K562 (cell line): ENCODE data around the gene STARD8. TPM values are rescaled to one million over a fixed set of nuclear protein-coding genes. Genes with fewer than 3 reads are reported as not detected.

Experiments
- ATAC-seq: fragments of 200-7000 bp; cut with Tn5 transposase; 3 replicates; pipeline ENCODE4 v1.9.1; 2020; ENCODE audit warnings: moderate library complexity
- BruUV-seq: library from RNA; stranded (reverse); fragments of 400-500 nt; replicated peaks from 2 replicates; lab custom pipeline; 2021; lab: Mats Ljungman, UMichigan
- CTCF ChIA-PET: fragments of 300-600 bp; formaldehyde crosslinking; extraction: SDS; loops from one replicate; lab custom pipeline; 2021; ENCODE audit warnings: low intra/inter-chr PET ratio; lab: Yijun Ruan, JAX
- POLR2A ChIA-PET: fragments of 300-600, 350-650 bp; sonication (Branson Sonifier 250); formaldehyde crosslinking; extraction: SDS; loops from one replicate; lab custom pipeline; 2021; ENCODE audit warnings: antibody characterized with exemption, inconsistent platforms; lab: Yijun Ruan, JAX
- DNase-seq, 4 experiments: peaks; one replicate each; pipeline versions ENCODE4 v3.0.0 to v3.0.0-alpha.2; 2011 to 2018; ENCODE audit warnings: low spot score in 3 of 4, mixed read lengths in 3 of 4; ENCODE audit errors: extremely low read depth in 1 of 4
- FAIRE-seq: peaks from 2 replicates; lab custom pipeline; 2011; peaks lifted over from hg19 to GRCh38; lab: Jason Lieb, UNC
- H2AFZ ChIP-seq: 2 replicates; pipeline ENCODE4 v1.6.0; 2011; ENCODE audit warnings: low read depth, low read length, control low read depth, inconsistent platforms
- H3K27ac ChIP-seq: fragments of 200-600 bp; 3 replicates; pipeline ENCODE4 v1.8.0; 2011; ENCODE audit warnings: low read depth, mild to moderate bottlenecking, control low read depth, inconsistent platforms, low read length, moderate library complexity, mixed read lengths; ENCODE audit errors: extremely low read depth
- H3K27me3 ChIP-seq, 2 experiments: fragments of 300-600 bp in 1 of 2; 2 replicates in 1 of 2; 3 replicates in 1 of 2; pipeline versions ENCODE4 v1.6.0 to v1.8.0; 2011; ENCODE audit warnings: inconsistent platforms in 2 of 2, low read length in 2 of 2, mild to moderate bottlenecking in 1 of 2, mixed read lengths in 1 of 2, moderate library complexity in 1 of 2; ENCODE audit not compliant: control insufficient read depth in 2 of 2, insufficient read depth in 2 of 2
- H3K36me3 ChIP-seq: fragments of 300-600 bp; 3 replicates; pipeline ENCODE4 v1.8.0; 2011; ENCODE audit warnings: mild to moderate bottlenecking, low read length, inconsistent platforms; ENCODE audit not compliant: control insufficient read depth, insufficient read depth
- H3K4me1 ChIP-seq, 2 experiments: fragments of 200-600 bp in 1 of 2; replicated peaks in 1 of 2; 2 replicates in 1 of 2; 3 replicates in 1 of 2; pipeline versions ENCODE4 v1.5.1 to v1.8.0; 2011; ENCODE audit warnings: inconsistent platforms in 2 of 2, low read length in 2 of 2, mild to moderate bottlenecking in 1 of 2, mixed read lengths in 1 of 2, moderate library complexity in 1 of 2; ENCODE audit not compliant: control insufficient read depth in 2 of 2, insufficient read depth in 2 of 2
- H3K4me2 ChIP-seq: 2 replicates; pipeline ENCODE4 v1.6.1; 2011; ENCODE audit warnings: low read length, control low read depth, inconsistent platforms, mixed read lengths; ENCODE audit not compliant: insufficient read depth
- H3K4me3 ChIP-seq: fragments of 200-600 bp; sonication (generic), shearing (Covaris generic); 2 replicates; pipeline ENCODE4 v1.5.1; 2016; ENCODE audit warnings: control low read depth, inconsistent platforms
- H3K79me2 ChIP-seq: fragments of 200-600 bp; 3 replicates; pipeline ENCODE4 v1.8.0; 2011; ENCODE audit warnings: low read length, inconsistent platforms; ENCODE audit not compliant: control insufficient read depth, insufficient read depth
- H3K9ac ChIP-seq, 2 experiments: 2 replicates each; pipeline versions ENCODE4 v1.6.0 to v1.6.1; 2011; ENCODE audit warnings: low read depth in 2 of 2, low read length in 2 of 2, control low read depth in 1 of 2, inconsistent platforms in 1 of 2, mild to moderate bottlenecking in 1 of 2, mixed read lengths in 1 of 2; ENCODE audit not compliant: insufficient read depth in 1 of 2
- H3K9me1 ChIP-seq: one replicate; pipeline ENCODE4 v1.6.0; 2011; ENCODE audit warnings: inconsistent platforms, mild to moderate bottlenecking, low read length, moderate library complexity; ENCODE audit not compliant: control insufficient read depth, insufficient read depth
- H3K9me3 ChIP-seq: replicated peaks from 2 replicates; pipeline ENCODE4 v1.5.1; 2011; ENCODE audit warnings: low read depth, low read length, inconsistent platforms; ENCODE audit not compliant: control insufficient read depth, insufficient read depth
- H4K20me1 ChIP-seq: replicated peaks from 2 replicates; pipeline ENCODE4 v1.6.1; 2011; ENCODE audit warnings: low read length, inconsistent platforms, mixed read lengths; ENCODE audit not compliant: control insufficient read depth, insufficient read depth
- ATF7 ChIP-seq: fragments of 450-650 bp; IDR thresholded peaks from 2 replicates; pipeline ENCODE4 v1.7.1; 2014; ENCODE audit warnings: mild to moderate bottlenecking, moderate library complexity
- BCOR ChIP-seq: fragments of 450-650 bp; IDR thresholded peaks from 2 replicates; pipeline ENCODE4 v1.6.1; 2016
- CBFA2T2 ChIP-seq: fragments of 450-650 bp; conservative IDR thresholded peaks from 2 replicates; pipeline ENCODE4 v1.6.1; 2017; ENCODE audit warnings: mild to moderate bottlenecking
- CBFA2T3 ChIP-seq: fragments of 450-650 bp; IDR thresholded peaks from 2 replicates; pipeline ENCODE4 v1.6.1; 2017
- CBFB ChIP-seq: sonication (generic); formaldehyde crosslinking; IDR thresholded peaks from 2 replicates; pipeline ENCODE4 v1.4.0; 2020; ENCODE audit warnings: mild to moderate bottlenecking, missing genetic modification reagents
- CSDE1 ChIP-seq, 2 experiments: fragments of 450-650 bp; IDR thresholded peaks; 2 replicates each; pipeline ENCODE4 v1.6.1; 2016; ENCODE audit warnings: mild to moderate bottlenecking in 1 of 2
- FIP1L1 ChIP-seq: fragments of 200-400 bp; formaldehyde crosslinking; IDR thresholded peaks from 2 replicates; pipeline ENCODE4 v1.6.1; 2018; ENCODE audit warnings: mild to moderate bottlenecking, low read depth, low read length; ENCODE audit not compliant: poor library complexity, severe bottlenecking
- FOXK2 ChIP-seq, 2 experiments: fragments of 450-650 bp; IDR thresholded peaks in 1 of 2; conservative IDR thresholded peaks in 1 of 2; 2 replicates each; pipeline ENCODE4 v1.6.1; 2016; ENCODE audit warnings: low read depth in 2 of 2, mild to moderate bottlenecking in 1 of 2
- HEY1 ChIP-seq: fragments of 250-450 bp; sonication (Bioruptor Pico); IDR thresholded peaks from 2 replicates; pipeline ENCODE4 v1.5.0; 2020; ENCODE audit warnings: mild to moderate bottlenecking, moderate library complexity, borderline replicate concordance
- ID3 ChIP-seq, 2 experiments: fragments of 250-450 bp in 1 of 2; fragments of 450-650 bp in 1 of 2; sonication (Bioruptor Pico) in 1 of 2; IDR thresholded peaks; 2 replicates each; pipeline versions ENCODE4 v1.6.1 to v1.8.0; 2016 to 2021; ENCODE audit warnings: mild to moderate bottlenecking in 2 of 2, moderate library complexity in 2 of 2, missing compliant biosample characterization in 1 of 2, missing genetic modification characterization in 1 of 2
- NCOR1 ChIP-seq: fragments of 450-650 bp; IDR thresholded peaks from 2 replicates; pipeline ENCODE4 v1.6.1; 2016; ENCODE audit warnings: mild to moderate bottlenecking, moderate library complexity
- PRPF4 ChIP-seq: fragments of 200-400 bp; formaldehyde crosslinking; IDR thresholded peaks from one replicate; pipeline ENCODE4 v1.6.1; 2017; ENCODE audit warnings: low read length, low read depth, mild to moderate bottlenecking; ENCODE audit not compliant: insufficient read depth, poor library complexity, severe bottlenecking
- SETDB1 ChIP-seq: IDR thresholded peaks from one replicate; pipeline ENCODE4 v1.6.1; 2012; ENCODE audit warnings: low read length, control low read depth, inconsistent platforms
- SMAD1 ChIP-seq: fragments of 150-350 bp; IDR thresholded peaks from 2 replicates; pipeline ENCODE4 v1.6.1; 2014; ENCODE audit warnings: low read length, low read depth; ENCODE audit not compliant: partially characterized antibody
- TEAD4 ChIP-seq, 2 experiments: sonication (generic) in 1 of 2; formaldehyde crosslinking in 1 of 2; IDR thresholded peaks; 2 replicates each; pipeline versions ENCODE4 v1.6.1 to v1.8.0; 2012 to 2022; ENCODE audit warnings: borderline replicate concordance in 1 of 2, inconsistent platforms in 1 of 2, low read length in 1 of 2, mild to moderate bottlenecking in 1 of 2, missing genetic modification reagents in 1 of 2
- ZNF354B ChIP-seq: fragments of 250-450 bp; sonication (Bioruptor Pico); IDR thresholded peaks from 2 replicates; pipeline ENCODE4 v1.4.0; 2020
- ZNF57 ChIP-seq: fragments of 450-650 bp; formaldehyde crosslinking; IDR thresholded peaks from 2 replicates; pipeline ENCODE4 v1.4.0; 2020; ENCODE audit warnings: mild to moderate bottlenecking, moderate library complexity
- WGBS: fragments of 100-300 bp; shearing (Covaris generic); methylation state at CpG from one replicate; pipeline ENCODE4 v1.1.6; 2016; ENCODE audit warnings: low coverage, mixed read lengths; ENCODE audit not compliant: insufficient coverage; ENCODE audit errors: missing lambda C conversion rate; 5-methylcytosine and 5-hydroxymethylcytosine counted together
- in situ Hi-C: fragments of 300-500 bp; cut with MboI; formaldehyde crosslinking; loops from 4 replicates; pipeline ENCODE4 v1.15.0; 2018; ENCODE audit warnings: inconsistent platforms, mixed read lengths
- intact Hi-C: fragments of 100-400 bp; cut with micrococcal nuclease; formaldehyde crosslinking; loops from 2 replicates; pipeline ENCODE4 v1.14.2; 2022
- polyA plus RNA-seq, 8 experiments: library from polyadenylated mRNA; depleted of rRNA in 4 of 8; stranded (reverse) in 5 of 8; unstranded in 3 of 8; fragments of >200 nt; fragmentation: Nextera tagmentation in 2 of 8; fragmentation: Illumina TruSeq in 1 of 8; extraction: Ambion mirVana in 2 of 8; extraction: Trizol in 1 of 8; gene quantifications; 2 replicates each; pipeline versions ENCODE4 v1.2.1 to v1.2.3, GENCODE V29; 2011 to 2014; ENCODE audit warnings: inconsistent platforms in 1 of 8, missing spikeins in 1 of 8
- total RNA-seq, 7 experiments: library from RNA; depleted of rRNA in 6 of 7; stranded (reverse); fragments of >200 nt in 6 of 7; fragmentation: Illumina TruSeq in 2 of 7; extraction: Trizol in 2 of 7; gene quantifications; 2 replicates each; pipeline versions ENCODE4 v1.2.1 to v1.2.3, GENCODE V29; 2011 to 2021; ENCODE audit warnings: low replicate concordance in 1 of 7
- TF ChIP-seq, protein P1 (sequence below): fragments of 250-450 bp; sonication (Bioruptor Pico); IDR thresholded peaks from 2 replicates; pipeline ENCODE4 v1.5.0; 2021; ENCODE audit warnings: mild to moderate bottlenecking, moderate library complexity
- TF ChIP-seq, protein P2 (sequence below): fragments of 450-650 bp; formaldehyde crosslinking; IDR thresholded peaks from 2 replicates; pipeline ENCODE4 v1.4.0; 2020; ENCODE audit warnings: mild to moderate bottlenecking, moderate library complexity

STARD8 gene
- total and polyA plus RNA-seq, 9 of the 15 experiments (the other 6 are each of a cell fraction or from before 2014, with no cell fraction given), result 1.6 to 35.0 (median 15.9) TPM

DNA sequence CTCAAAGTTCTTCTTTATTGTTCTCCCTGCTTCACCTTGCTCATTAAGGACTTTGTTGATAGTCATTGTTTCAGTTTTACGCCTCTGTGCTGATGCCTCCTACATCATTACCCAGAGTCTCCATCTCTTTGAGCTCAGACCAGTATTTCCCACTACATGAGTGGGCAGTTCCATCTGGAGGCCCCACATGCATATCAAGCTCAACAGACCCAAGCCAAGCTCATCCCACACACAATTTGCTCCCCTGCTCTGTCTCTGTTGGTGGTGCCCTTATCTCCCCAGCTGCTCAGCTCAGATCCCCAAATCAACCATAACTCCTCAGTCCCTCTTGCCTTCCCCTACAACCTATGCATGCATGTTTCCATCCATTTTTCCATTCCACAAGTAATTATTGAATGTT is 96.3 kb downstream of the STARD8 start:
- FAIRE-seq (peak; percentile 26), DNase-seq (peak in 2 of 4 experiments; percentile 29 to 43), ATAC-seq (no peak)
- no peaks in the 10 kb centered on the region; a peak in 2 of 5 replicates for H3K4me1 ChIP-seq
- no TSS peak for BruUV-seq
- H3K9ac ChIP-seq, result no peak overlapping the region
- no peaks in the 10 kb centered on the region for H4K20me1 ChIP-seq
- H3K79me2 ChIP-seq, result no peaks in the 10 kb centered on the region
- no peak overlapping the region for H2AFZ ChIP-seq
- no peaks in the 10 kb centered on the region for H3K27me3 ChIP-seq
- POLR2A ChIA-PET, result interaction anchor here (0.6 to 1.1 kb wide), 3 partner anchors 10 to 70 kb away, joined by 3 read pairs; no protein-coding TSS in a partner anchor
- 0% methylated on average over 1 of the region's 1 CpG for WGBS
- intact Hi-C loops, result no loop called here
- no peak overlapping the region for H3K4me2 ChIP-seq
- H3K36me3 ChIP-seq, result no peaks in the 10 kb centered on the region
- in situ Hi-C loops, result no loop called here
- CTCF ChIA-PET, result no interaction called here
- no peaks in the 10 kb centered on the region for H3K9me1 ChIP-seq
- no peak overlapping the region for H3K4me3 ChIP-seq
- H3K27ac ChIP-seq, result no peak overlapping the region
- no peaks in the 10 kb centered on the region for H3K9me3 ChIP-seq
- TF ChIP-seq CSDE1 (IDR thresholded peaks at IDR 0.05) (no peak), FIP1L1 (no peak), PRPF4 (no peak), ID3 (CRISPR knock-in tag; IDR thresholded peaks at IDR 0.05) (no peak), ID3 (tag; IDR thresholded peaks at IDR 0.05) (no peak), CBFA2T2 (peak; percentile 73), NCOR1 (peak; percentile 66), SETDB1 (no peak), ZNF57 (CRISPR knock-in tag) (no peak), ATF7 (no peak), CBFA2T3 (peak; percentile 82), HEY1 (CRISPR knock-in tag) (no peak), SMAD1 (no peak), BCOR (no peak), ZNF354B (CRISPR knock-in tag) (no peak), TEAD4 (IDR thresholded peaks at IDR 0.05; ENCODE audit: low read length) (0 out of 2 replicates have a peak, but pooled peaks have one; percentile 42), TEAD4 (CRISPR knock-in tag; IDR thresholded peaks at IDR 0.05; ENCODE audit: borderline replicate concordance) (no peak), FOXK2 (conservative IDR thresholded peaks at IDR 0.05 in 1 of 2, IDR thresholded peaks at IDR 0.05 in 1 of 2; ENCODE audit: low read depth in 2 of 2) (no peak), CBFB (CRISPR knock-in tag) (no peak)
- TF ChIP-seq, protein P1, sequence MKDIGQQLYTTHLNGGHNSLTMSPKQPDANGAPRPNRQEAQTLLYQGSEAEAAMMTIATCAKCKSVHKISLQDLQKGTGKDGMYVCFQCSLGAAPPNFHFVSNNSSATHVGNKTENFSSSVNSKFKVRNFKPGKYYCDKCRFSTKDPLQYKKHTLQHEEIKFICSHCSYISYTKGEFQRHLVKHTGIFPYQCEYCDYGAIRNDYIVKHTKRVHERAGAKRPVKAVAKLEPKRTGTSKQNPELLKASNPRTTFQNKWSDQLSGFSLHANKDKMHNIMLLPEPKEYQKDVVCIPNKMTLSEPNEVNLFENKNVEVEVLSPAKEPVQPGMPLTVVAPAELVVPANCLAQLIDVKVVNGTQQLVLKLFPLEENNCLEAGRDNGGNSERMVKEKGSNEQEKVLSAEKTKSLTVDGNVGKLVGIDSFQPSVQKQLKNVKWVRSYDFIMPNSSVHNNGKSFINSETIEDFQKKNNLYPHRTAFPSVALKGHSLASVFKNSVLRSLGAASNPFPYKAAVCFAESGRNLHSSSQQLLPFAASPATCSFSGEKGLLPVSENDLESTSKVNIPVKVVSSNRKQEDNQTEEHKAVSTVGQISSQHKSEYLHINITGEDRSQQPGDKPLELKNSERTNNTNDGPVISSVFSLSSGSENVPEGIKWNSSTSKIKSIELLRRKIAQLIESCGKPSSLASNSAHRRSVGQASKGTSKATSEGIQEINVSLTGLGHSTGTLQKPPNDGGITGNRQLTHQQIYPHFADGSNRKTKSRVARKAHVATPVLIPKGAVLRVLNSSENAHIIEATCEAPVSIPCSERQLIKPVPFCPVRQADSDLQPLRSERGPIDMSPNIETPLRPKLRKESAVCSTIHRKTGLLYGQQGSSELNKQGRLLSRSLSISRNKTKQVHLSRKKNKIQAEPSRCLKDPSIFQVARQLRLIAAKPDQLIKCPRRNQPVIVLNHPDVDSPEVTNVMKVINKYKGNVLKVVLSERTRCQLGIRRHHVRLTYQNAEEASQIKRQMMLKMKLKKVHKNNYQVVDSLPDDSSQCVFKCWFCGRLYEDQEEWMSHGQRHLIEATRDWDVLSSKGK, result no peak
- TF ChIP-seq, protein P2, sequence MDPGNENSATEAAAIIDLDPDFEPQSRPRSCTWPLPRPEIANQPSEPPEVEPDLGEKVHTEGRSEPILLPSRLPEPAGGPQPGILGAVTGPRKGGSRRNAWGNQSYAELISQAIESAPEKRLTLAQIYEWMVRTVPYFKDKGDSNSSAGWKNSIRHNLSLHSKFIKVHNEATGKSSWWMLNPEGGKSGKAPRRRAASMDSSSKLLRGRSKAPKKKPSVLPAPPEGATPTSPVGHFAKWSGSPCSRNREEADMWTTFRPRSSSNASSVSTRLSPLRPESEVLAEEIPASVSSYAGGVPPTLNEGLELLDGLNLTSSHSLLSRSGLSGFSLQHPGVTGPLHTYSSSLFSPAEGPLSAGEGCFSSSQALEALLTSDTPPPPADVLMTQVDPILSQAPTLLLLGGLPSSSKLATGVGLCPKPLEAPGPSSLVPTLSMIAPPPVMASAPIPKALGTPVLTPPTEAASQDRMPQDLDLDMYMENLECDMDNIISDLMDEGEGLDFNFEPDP (CRISPR knock-in tag), result no peak
